H1 (cell line): ENCODE measurements around the gene IL3. TPM values are rescaled to one million over a fixed set of nuclear protein-coding genes. Genes with fewer than 3 reads are reported as not detected.

Source experiments
- BACH1 ChIP-seq: IDR thresholded peaks from 2 replicates; pipeline ENCODE4 v1.6.1; 2012; ENCODE audit warnings: low read length, improper control_type of control experiment
- CHD7 ChIP-seq: fragments of 300-600 bp; sonication (generic); IDR thresholded peaks from 2 replicates; pipeline ENCODE4 v1.7.1; 2012; ENCODE audit warnings: low read length, moderate library complexity, mild to moderate bottlenecking, inconsistent platforms; ENCODE audit not compliant: insufficient replicate concordance
- polyA plus RNA-seq, 7 experiments: library from polyadenylated mRNA; depleted of rRNA in 3 of 7; stranded (reverse) in 5 of 7; unstranded in 2 of 7; fragments of >200 nt in 5 of 7; fragments of 200-250 nt in 2 of 7; gene quantifications; 1 replicate in 5 of 7; 2 replicates in 1 of 7; 4 replicates in 1 of 7; pipeline versions ENCODE4 v1.2.1 to v1.2.3, GENCODE V29; 2011 to 2013; ENCODE audit warnings: missing spikeins in 2 of 7, mixed read lengths in 2 of 7
- total RNA-seq: library from RNA; stranded (reverse); fragmentation: NEBNext Ultra II Directional; extraction: Animal tissue kit (Norgen Biotek cat#: 25700); gene quantifications from 2 replicates; pipeline ENCODE4 v1.2.1, GENCODE V29; 2021

Gene IL3
- total and polyA plus RNA-seq, 2 of the 8 experiments (the other 6 are each of a cell fraction or from before 2014, with no cell fraction given) = not detected

GRCh38 chr5:132046880-132047299 is 13.6 kb upstream of the IL3 start (continued):
- no peak for TF ChIP-seq CHD7
- no peak for TF ChIP-seq BACH1
- TF ChIP-seq, all 59 proteins: peak for 0
